ENCODE data around the gene MBD3L2.
"Not testable (repeated sequence)": the region's sequence is repeated elsewhere in the genome, so short reads cannot be mapped to it uniquely, and the experiment has no call there.

Gene MBD3L2

GRCh38 chr19:7030278-7030677 is 18.8 kb upstream of the MBD3L2 start, which contains the start of gene MBD3L5:
TSS of gene MBD3L5 (plus strand) at chr19:7030578. CDS start at chr19:7030612, 34 bp downstream.
- H3K9me3 ChIP-seq (ENCODE audit: control insufficient read depth, insufficient read depth, low read length); H3K27me3 ChIP-seq (ENCODE audit: control insufficient read depth, insufficient read depth, low read length); H3K4me3 ChIP-seq (ENCODE audit: low read depth, low read length); H3K36me3 ChIP-seq (ENCODE audit: control insufficient read depth, insufficient read depth, low read length); H3K4me1 ChIP-seq (ENCODE audit: control insufficient read depth, insufficient read depth, low read length); H3K9ac ChIP-seq (ENCODE audit: low read depth, low read length): not testable (repeated sequence)

DNA sequence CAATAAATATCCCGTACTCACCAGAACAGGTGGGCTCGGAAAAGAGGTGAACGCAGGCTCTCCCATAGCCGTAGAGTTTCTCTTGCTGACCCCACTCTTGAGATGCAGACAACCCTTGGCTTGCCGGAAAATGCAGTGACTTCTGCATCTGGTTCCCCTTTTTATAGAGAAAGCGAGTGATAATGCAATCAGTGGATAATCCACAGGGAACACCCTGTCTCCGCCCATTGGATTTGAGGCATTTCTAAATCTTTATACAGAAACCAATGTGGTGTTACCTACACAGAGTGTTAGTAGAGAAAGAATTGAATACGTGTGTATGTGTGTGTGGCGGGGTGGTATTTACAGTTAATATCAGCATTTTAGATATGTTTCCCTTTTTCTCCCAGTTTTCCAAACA is 9.0 kb upstream of the MBD3L2 start, which contains the start of gene MBD3L4:
Gene MBD3L4, minus strand, starts transcription at position 101 of the 400 bp plus-strand sequence. Its CDS starts 35 bp downstream, at position 66.
- not testable (repeated sequence) for H3K9me3 ChIP-seq (ENCODE audit: control insufficient read depth, insufficient read depth, low read length); H3K9ac ChIP-seq (ENCODE audit: low read depth, low read length); H3K4me1 ChIP-seq (ENCODE audit: control insufficient read depth, insufficient read depth, low read length); H3K27me3 ChIP-seq (ENCODE audit: control insufficient read depth, insufficient read depth, low read length); H3K36me3 ChIP-seq (ENCODE audit: control insufficient read depth, insufficient read depth, low read length); H3K4me3 ChIP-seq (ENCODE audit: low read depth, low read length)

DNA sequence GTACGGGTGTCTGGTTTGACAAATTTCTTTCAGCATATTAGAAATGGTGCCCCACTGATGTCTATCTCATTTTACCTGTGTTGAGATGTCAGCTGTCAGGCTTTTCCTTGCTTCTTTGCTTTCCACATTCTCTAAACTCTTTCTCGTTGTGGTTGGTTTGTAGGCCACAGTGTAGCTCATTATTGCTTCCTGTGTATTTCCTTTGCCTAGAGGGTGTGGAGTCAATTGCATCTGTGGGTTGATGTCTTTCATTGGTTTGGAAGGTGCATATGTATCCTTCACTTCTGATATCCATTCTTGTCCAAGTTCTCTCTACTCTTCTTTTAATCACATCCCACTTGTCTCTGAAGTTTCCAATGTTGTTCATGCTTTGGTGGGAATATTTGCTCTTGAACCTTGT is 7.6 kb upstream of the MBD3L2 start:
- not testable (repeated sequence) for H3K9me3 ChIP-seq (ENCODE audit: control insufficient read depth, insufficient read depth, low read length); H3K27me3 ChIP-seq (ENCODE audit: control insufficient read depth, insufficient read depth, low read length); H3K4me1 ChIP-seq (ENCODE audit: control insufficient read depth, insufficient read depth, low read length); H3K9ac ChIP-seq (ENCODE audit: low read depth, low read length); H3K4me3 ChIP-seq (ENCODE audit: low read depth, low read length); H3K36me3 ChIP-seq (ENCODE audit: control insufficient read depth, insufficient read depth, low read length)

GRCh38 chr19:7051421-7051820 is 2.3 kb downstream of the MBD3L2 start:
- not testable (repeated sequence) for H3K36me3 ChIP-seq (ENCODE audit: control insufficient read depth, insufficient read depth, low read length); H3K4me3 ChIP-seq (ENCODE audit: low read depth, low read length); H3K4me1 ChIP-seq (ENCODE audit: control insufficient read depth, insufficient read depth, low read length); H3K9ac ChIP-seq (ENCODE audit: low read depth, low read length); H3K9me3 ChIP-seq (ENCODE audit: control insufficient read depth, insufficient read depth, low read length); H3K27me3 ChIP-seq (ENCODE audit: control insufficient read depth, insufficient read depth, low read length)

DNA sequence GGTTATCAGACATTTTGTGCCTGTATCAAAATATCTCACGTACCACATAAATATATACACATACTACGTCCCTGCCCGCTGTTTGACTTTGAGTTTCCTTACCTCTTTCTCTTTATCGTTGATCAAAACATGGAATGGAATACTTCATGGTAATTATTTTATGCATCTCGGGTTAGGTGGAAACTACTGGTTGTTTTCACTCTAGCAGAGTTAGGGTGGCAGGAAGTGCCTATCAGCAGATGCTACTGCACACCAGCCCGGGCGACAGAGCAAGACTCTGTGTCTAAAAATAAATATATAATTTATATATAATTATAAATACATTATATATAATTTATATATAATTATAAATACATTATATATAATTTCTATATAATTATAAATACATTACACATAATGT is 3.8 kb downstream of the MBD3L2 start:
- H3K9ac ChIP-seq (ENCODE audit: low read depth, low read length); H3K36me3 ChIP-seq (ENCODE audit: control insufficient read depth, insufficient read depth, low read length); H3K27me3 ChIP-seq (ENCODE audit: control insufficient read depth, insufficient read depth, low read length); H3K9me3 ChIP-seq (ENCODE audit: control insufficient read depth, insufficient read depth, low read length); H3K4me3 ChIP-seq (ENCODE audit: low read depth, low read length); H3K4me1 ChIP-seq (ENCODE audit: control insufficient read depth, insufficient read depth, low read length): not testable (repeated sequence)

GRCh38 chr19:7054635-7055368 is 5.7 kb downstream of the MBD3L2 start:
- not testable (repeated sequence) for H3K9ac ChIP-seq (ENCODE audit: low read depth, low read length)

DNA sequence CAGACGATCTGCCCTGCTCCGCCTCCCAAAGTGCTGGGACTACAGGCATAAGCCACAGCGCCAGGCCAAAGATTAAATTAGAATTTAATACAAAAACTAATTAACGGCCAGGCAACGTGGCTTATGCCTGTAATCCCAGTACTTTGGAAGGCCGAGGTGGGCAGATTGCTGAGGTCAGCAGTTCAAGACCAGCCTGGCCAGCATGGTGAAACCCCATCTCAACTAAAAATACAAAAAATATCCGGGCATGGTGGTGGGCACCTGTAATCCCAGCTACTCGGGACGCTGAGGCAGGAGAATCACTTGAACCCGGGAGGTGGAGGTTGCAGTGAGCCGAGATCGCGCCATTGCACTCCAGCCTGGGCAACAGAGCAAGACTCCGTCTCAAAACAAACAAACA is 6.6 kb downstream of the MBD3L2 start:
- not testable (repeated sequence) for H3K36me3 ChIP-seq (ENCODE audit: control insufficient read depth, insufficient read depth, low read length); H3K4me1 ChIP-seq (ENCODE audit: control insufficient read depth, insufficient read depth, low read length); H3K9ac ChIP-seq (ENCODE audit: low read depth, low read length); H3K27me3 ChIP-seq (ENCODE audit: control insufficient read depth, insufficient read depth, low read length); H3K4me3 ChIP-seq (ENCODE audit: low read depth, low read length); H3K9me3 ChIP-seq (ENCODE audit: control insufficient read depth, insufficient read depth, low read length)

More at GRCh38 chr19:7054635-7055368, 5.7 kb downstream of the MBD3L2 start:
- H3K36me3 ChIP-seq (ENCODE audit: control insufficient read depth, insufficient read depth, low read length); H3K9me3 ChIP-seq (ENCODE audit: control insufficient read depth, insufficient read depth, low read length); H3K4me1 ChIP-seq (ENCODE audit: control insufficient read depth, insufficient read depth, low read length); H3K4me3 ChIP-seq (ENCODE audit: low read depth, low read length); H3K27me3 ChIP-seq (ENCODE audit: control insufficient read depth, insufficient read depth, low read length): not testable (repeated sequence)

- not testable (repeated sequence) for H3K27me3 ChIP-seq (ENCODE audit: control insufficient read depth, insufficient read depth, low read length); H3K9ac ChIP-seq (ENCODE audit: low read depth, low read length); H3K9me3 ChIP-seq (ENCODE audit: control insufficient read depth, insufficient read depth, low read length); H3K4me3 ChIP-seq (ENCODE audit: low read depth, low read length); H3K4me1 ChIP-seq (ENCODE audit: control insufficient read depth, insufficient read depth, low read length); H3K36me3 ChIP-seq (ENCODE audit: control insufficient read depth, insufficient read depth, low read length)
Observed at GRCh38 chr19:7056371-7056770, 7.2 kb downstream of the MBD3L2 start.

DNA sequence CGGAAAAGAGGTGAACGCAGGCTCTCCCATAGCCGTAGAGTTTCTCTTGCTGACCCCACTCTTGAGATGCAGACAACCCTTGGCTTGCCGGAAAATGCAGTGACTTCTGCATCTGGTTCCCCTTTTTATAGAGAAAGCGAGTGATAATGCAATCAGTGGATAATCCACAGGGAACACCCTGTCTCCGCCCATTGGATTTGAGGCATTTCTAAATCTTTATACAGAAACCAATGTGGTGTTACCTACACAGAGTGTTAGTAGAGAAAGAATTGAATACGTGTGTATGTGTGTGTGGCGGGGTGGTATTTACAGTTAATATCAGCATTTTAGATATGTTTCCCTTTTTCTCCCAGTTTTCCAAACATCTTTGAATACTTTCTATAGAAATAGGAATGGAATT is 9.5 kb downstream of the MBD3L2 start, which contains the start of gene MBD3L3:
Gene MBD3L3, minus strand, starts transcription at position 101 of the 400 bp plus-strand sequence. Its CDS starts 71 bp downstream, at position 30.
- not testable (repeated sequence) for H3K4me3 ChIP-seq (ENCODE audit: low read depth, low read length); H3K4me1 ChIP-seq (ENCODE audit: control insufficient read depth, insufficient read depth, low read length); H3K27me3 ChIP-seq (ENCODE audit: control insufficient read depth, insufficient read depth, low read length); H3K9me3 ChIP-seq (ENCODE audit: control insufficient read depth, insufficient read depth, low read length); H3K36me3 ChIP-seq (ENCODE audit: control insufficient read depth, insufficient read depth, low read length); H3K9ac ChIP-seq (ENCODE audit: low read depth, low read length)

GRCh38 chr19:7059977-7060376 is 10.9 kb downstream of the MBD3L2 start:
- H3K4me3 ChIP-seq (ENCODE audit: low read depth, low read length); H3K4me1 ChIP-seq (ENCODE audit: control insufficient read depth, insufficient read depth, low read length); H3K27me3 ChIP-seq (ENCODE audit: control insufficient read depth, insufficient read depth, low read length); H3K9ac ChIP-seq (ENCODE audit: low read depth, low read length); H3K36me3 ChIP-seq (ENCODE audit: control insufficient read depth, insufficient read depth, low read length); H3K9me3 ChIP-seq (ENCODE audit: control insufficient read depth, insufficient read depth, low read length): not testable (repeated sequence)

DNA sequence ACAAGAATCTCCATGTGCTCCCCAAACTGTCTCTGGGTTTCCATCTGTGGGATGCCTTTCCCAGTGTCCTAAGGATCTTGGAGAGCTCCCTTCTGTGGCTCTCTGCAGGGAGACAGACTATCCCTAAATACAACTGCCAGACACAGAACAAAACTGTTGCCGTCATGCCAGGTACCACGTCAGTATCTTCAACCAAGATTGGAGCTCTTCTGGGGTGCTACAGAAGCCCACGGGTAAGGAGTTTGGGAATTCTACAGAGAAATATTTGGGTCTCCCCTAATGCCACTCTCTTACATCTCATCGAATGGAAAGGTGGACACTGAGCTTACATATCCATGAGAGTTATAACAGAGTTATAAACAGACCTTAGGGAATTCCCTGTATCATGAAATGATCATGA is 14.2 kb downstream of the MBD3L2 start:
- H3K27me3 ChIP-seq (ENCODE audit: control insufficient read depth, insufficient read depth, low read length): no peaks in the 10 kb centered on the region
- no peak overlapping the region for H3K9ac ChIP-seq (ENCODE audit: low read depth, low read length)
- no peaks in the 10 kb centered on the region for H3K36me3 ChIP-seq (ENCODE audit: control insufficient read depth, insufficient read depth, low read length)
- no peak overlapping the region for H3K4me3 ChIP-seq (ENCODE audit: low read depth, low read length)
- no peaks in the 10 kb centered on the region for H3K4me1 ChIP-seq (ENCODE audit: control insufficient read depth, insufficient read depth, low read length)
- H3K9me3 ChIP-seq (ENCODE audit: control insufficient read depth, insufficient read depth, low read length): no peaks in the 10 kb centered on the region

DNA sequence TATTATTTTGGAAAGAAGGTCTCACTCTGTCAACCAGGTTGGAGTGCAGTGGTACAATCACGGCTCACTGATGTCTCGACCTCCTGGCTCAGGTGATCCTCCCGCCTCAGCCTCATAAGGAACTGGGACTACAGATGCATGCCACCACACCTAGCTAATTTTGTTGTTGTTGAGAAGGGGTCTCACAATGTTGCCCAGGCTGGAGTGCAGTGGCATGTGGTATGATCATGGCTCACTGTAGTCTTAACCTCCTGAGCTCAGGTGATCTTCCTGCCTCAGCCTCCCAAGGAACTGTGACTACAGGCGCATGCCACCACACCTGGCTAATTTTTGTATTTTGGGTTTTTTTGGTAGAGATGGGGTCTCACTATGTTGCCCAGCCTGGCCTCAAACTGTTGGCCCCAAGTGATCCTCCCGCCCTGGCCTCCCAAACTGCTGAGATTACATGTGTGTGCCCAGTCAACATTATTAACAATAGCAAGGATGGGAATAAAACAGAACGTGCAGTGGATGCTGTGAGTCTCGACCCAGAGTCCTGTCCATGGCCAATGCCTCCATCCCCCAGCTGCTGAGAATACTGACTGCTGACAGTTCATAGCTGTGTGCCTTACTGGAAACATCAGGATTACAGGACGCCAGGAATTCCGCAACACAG is 14.8 kb downstream of the MBD3L2 start:
- Histone ChIP-seq H3K27me3 (ENCODE audit: control insufficient read depth, insufficient read depth, low read length) (no peaks in the 10 kb centered on the region), H3K4me3 (ENCODE audit: low read depth, low read length) (no peak overlapping the region), H3K36me3 (ENCODE audit: control insufficient read depth, insufficient read depth, low read length) (no peaks in the 10 kb centered on the region), H3K9me3 (ENCODE audit: control insufficient read depth, insufficient read depth, low read length) (no peaks in the 10 kb centered on the region), H3K4me1 (ENCODE audit: control insufficient read depth, insufficient read depth, low read length) (no peaks in the 10 kb centered on the region), H3K9ac (ENCODE audit: low read depth, low read length) (no peak overlapping the region)

Data from iPS-15b (cell line).